Left ventricle myocardium inferior (tissue), 1 donor: ENCODE results near the gene HBA2. TPM values are rescaled to one million over a fixed set of nuclear protein-coding genes. Genes with fewer than 3 reads are reported as not detected.
"Not testable (repeated sequence)": the region's sequence is repeated elsewhere in the genome, so short reads cannot be mapped to it uniquely, and the experiment has no call there.

Experiments used
- DNase-seq: peaks from one replicate; pipeline ENCODE4 v3.0.0-alpha.2; 2020
- H3K27ac ChIP-seq: fragments of 200-600 bp; replicated peaks from 2 replicates; pipeline ENCODE4 v1.8.0; 2021
- H3K27me3 ChIP-seq: fragments of 200-600 bp; 2 replicates; pipeline ENCODE4 v1.8.0; 2021; ENCODE audit warnings: low read depth
- H3K36me3 ChIP-seq: fragments of 200-600 bp; 2 replicates; pipeline ENCODE4 v1.8.0; 2021
- H3K4me1 ChIP-seq: fragments of 200-600 bp; 2 replicates; pipeline ENCODE4 v1.8.0; 2021
- H3K4me3 ChIP-seq: fragments of 200-600 bp; 2 replicates; pipeline ENCODE4 v1.8.0; 2021; ENCODE audit warnings: mild to moderate bottlenecking, moderate library complexity
- H3K9me3 ChIP-seq: fragments of 200-600 bp; replicated peaks from 2 replicates; pipeline ENCODE4 v1.8.0; 2021
- CTCF ChIP-seq: fragments of 200-600 bp; IDR thresholded peaks from 2 replicates; pipeline ENCODE4 v1.8.0; 2021; ENCODE audit warnings: antibody characterized with exemption, mild to moderate bottlenecking, borderline replicate concordance
- intact Hi-C: fragments of 100-400 bp; cut with micrococcal nuclease; formaldehyde crosslinking; loops from one replicate; pipeline ENCODE4 v1.11.0; 2022
- total RNA-seq: library from RNA; stranded (reverse); fragmentation: NEBNext Ultra II Directional; extraction: Animal tissue kit (Norgen Biotek cat#: 25700); gene quantifications from one replicate; pipeline ENCODE4 v1.2.1, GENCODE V29; 2021
- donor health status: DM: no; HTN: yes; CAD: no; lungs with severe emphysema.

HBA2 gene
- total RNA-seq, 1 donor from 2014 or later: 59.1 TPM

- Histone ChIP-seq H3K27me3 (peaks cover 80% of the 10 kb centered on the region), H3K4me3 (peak overlapping the region; percentile 50), H3K36me3 (no peaks in the 10 kb centered on the region), H3K9me3 (no peaks in the 10 kb centered on the region), H3K4me1 (peaks cover 23% of the 10 kb centered on the region), H3K27ac (no peak overlapping the region)
- no peak for TF ChIP-seq CTCF
- intact Hi-C loops: no loop called here
- no peak for DNase-seq
Observed at GRCh38 chr16:166375-167121, 6.1 kb upstream of the HBA2 start.

GRCh38 chr16:167122-167690, 5.5 kb upstream of the HBA2 start:
- Histone ChIP-seq H3K27me3 (peaks cover 78% of the 10 kb centered on the region), H3K36me3 (no peaks in the 10 kb centered on the region), H3K27ac (no peak overlapping the region), H3K4me1 (peaks cover 23% of the 10 kb centered on the region), H3K9me3 (no peaks in the 10 kb centered on the region), H3K4me3 (no peak overlapping the region)
- no peak for TF ChIP-seq CTCF
- intact Hi-C loops: no loop called here
- DNase-seq: no peak

- H3K27me3 ChIP-seq: peaks cover 74% of the 10 kb centered on the region
- no peak for TF ChIP-seq CTCF
- intact Hi-C loops: no loop called here
- DNase-seq: no peak
- no peak overlapping the region for H3K4me3 ChIP-seq
- H3K36me3 ChIP-seq: no peaks in the 10 kb centered on the region
- no peak overlapping the region for H3K27ac ChIP-seq
- no peaks in the 10 kb centered on the region for H3K9me3 ChIP-seq
- peaks cover 23% of the 10 kb centered on the region for H3K4me1 ChIP-seq
Observed at GRCh38 chr16:168424-168823, 4.3 kb upstream of the HBA2 start.

- DNase-seq: no peak
Observed at GRCh38 chr16:169014-169413, 3.7 kb upstream of the HBA2 start.

GRCh38 chr16:170088-170507, 2.6 kb upstream of the HBA2 start:
- peaks cover 21% of the 10 kb centered on the region for H3K4me1 ChIP-seq
- H3K27ac ChIP-seq, H3K4me3 ChIP-seq, H3K9me3 ChIP-seq, intact Hi-C loops, H3K36me3 ChIP-seq: not testable (repeated sequence)
- peaks cover 82% of the 10 kb centered on the region for H3K27me3 ChIP-seq
- peak; percentile 26 for DNase-seq

More at GRCh38 chr16:169014-169413, 3.7 kb upstream of the HBA2 start:
- Histone ChIP-seq H3K36me3 (no peaks in the 10 kb centered on the region), H3K4me1 (peaks cover 23% of the 10 kb centered on the region), H3K9me3 (no peaks in the 10 kb centered on the region), H3K27ac (no peak overlapping the region), H3K4me3 (no peak overlapping the region), H3K27me3 (peaks cover 76% of the 10 kb centered on the region)
- TF ChIP-seq CTCF: no peak
- intact Hi-C loops: no loop called here

GRCh38 chr16:170788-171187, 1.9 kb upstream of the HBA2 start:
- DNase-seq: no peak
- intact Hi-C loops: no loop called here
- Histone ChIP-seq H3K4me1 (peaks cover 17% of the 10 kb centered on the region), H3K36me3 (no peaks in the 10 kb centered on the region), H3K27me3 (peaks cover 82% of the 10 kb centered on the region), H3K9me3 (no peaks in the 10 kb centered on the region), H3K4me3 (no peak overlapping the region), H3K27ac (no peak overlapping the region)
- no peak for TF ChIP-seq CTCF

GRCh38 chr16:173211-173854, 657 bp downstream of the HBA2 start:
- H3K36me3 ChIP-seq, H3K27ac ChIP-seq, H3K4me1 ChIP-seq, intact Hi-C loops, DNase-seq, H3K9me3 ChIP-seq, H3K4me3 ChIP-seq: not testable (repeated sequence)
- H3K27me3 ChIP-seq: peaks cover 75% of the 10 kb centered on the region

GRCh38 chr16:173928-174769, 1.5 kb downstream of the HBA2 start:
- H3K9me3 ChIP-seq, H3K36me3 ChIP-seq, H3K4me1 ChIP-seq, H3K4me3 ChIP-seq, H3K27ac ChIP-seq, DNase-seq, intact Hi-C loops: not testable (repeated sequence)
- peaks cover 75% of the 10 kb centered on the region for H3K27me3 ChIP-seq
